HG03045 (cell line): Measurements from ENCODE around the gene FTO.

Experiments used
- ATAC-seq: cut with Tn5 transposase; IDR thresholded peaks from one replicate; pipeline ENCODE4 v1.9.1; 2021; ENCODE audit warnings: mild to moderate bottlenecking, moderate library complexity; ENCODE audit not compliant: unreplicated experiment

Gene FTO

GRCh38 chr16:54140788-54141136, 436.8 kb downstream of the FTO start:
- no peak for ATAC-seq

- ATAC-seq: no peak
Measured at GRCh38 chr16:54142787-54143186, 438.8 kb downstream of the FTO start.

DNA sequence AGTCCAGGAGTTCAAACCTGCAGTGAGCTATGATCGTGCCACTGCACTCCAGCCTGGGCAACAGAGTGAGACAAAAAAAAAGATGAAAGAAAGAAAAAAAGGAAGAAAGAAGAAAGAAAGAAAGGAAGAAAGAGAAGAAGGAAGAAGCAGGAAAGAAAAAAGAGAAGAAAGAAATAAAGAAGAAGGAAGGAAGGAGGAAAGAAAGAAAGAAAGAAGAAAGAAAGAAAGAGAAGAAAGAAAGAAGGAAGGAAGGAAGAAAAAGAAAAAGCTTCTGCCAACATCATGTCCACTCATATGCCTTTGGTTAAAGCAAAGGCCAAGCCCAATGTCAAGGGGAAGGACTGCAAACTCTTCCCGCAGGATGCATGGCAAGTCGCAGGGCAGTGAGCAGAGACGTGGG, 439.5 kb downstream of the FTO start:
- no peak for ATAC-seq

DNA sequence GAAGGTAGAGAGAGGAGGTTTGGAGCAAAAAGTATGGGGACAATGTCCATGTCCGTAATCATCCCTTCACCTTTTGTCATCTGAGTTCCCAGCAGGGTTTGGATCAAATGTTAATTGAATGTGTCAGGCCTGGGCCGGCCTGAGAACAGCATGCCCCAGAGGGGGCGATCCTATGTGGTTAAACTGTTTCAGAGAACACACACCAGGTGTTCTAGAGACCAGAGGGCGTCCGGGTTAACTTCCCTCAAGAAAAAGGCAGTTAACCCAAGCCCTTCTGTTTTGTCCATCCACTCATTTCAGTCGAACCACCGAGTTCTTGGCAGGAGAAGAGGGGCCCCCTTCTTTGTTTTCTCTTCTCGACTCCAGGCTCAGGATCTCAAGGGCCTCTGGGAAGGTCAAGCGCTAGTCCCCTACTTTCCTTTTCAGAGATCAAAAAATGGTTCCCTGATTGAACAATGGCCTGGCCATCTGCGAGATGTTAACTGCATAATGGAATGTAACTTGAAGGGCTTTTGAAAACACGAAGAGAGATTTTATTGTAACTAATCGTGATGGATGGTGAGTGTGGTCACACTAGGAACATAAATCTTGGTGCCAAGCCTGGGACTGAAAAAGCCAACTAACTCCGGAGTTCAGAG, 440.1 kb downstream of the FTO start:
- ATAC-seq: no peak

- ATAC-seq: no peak
Measured at GRCh38 chr16:54144572-54144947, 440.6 kb downstream of the FTO start.

DNA sequence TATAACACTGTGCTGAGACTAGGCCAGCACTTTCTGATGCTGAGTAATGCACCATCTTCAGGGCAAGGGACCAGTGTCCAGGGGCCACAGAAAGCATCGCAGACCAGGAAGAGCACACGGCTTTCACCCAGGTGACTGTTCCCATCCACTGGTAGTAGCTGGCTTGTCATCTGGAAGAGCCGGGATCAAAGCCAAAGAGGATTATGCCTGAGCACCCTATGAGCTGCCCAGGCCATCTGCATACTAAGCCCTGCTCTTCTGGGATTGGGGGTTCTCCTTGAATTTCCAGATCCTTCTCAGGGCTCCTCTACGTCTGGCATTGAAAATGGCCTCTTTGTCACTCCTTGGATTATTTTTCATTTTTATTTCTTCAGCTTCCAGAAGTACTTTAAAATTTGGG, 441.9 kb downstream of the FTO start:
- no peak for ATAC-seq

DNA sequence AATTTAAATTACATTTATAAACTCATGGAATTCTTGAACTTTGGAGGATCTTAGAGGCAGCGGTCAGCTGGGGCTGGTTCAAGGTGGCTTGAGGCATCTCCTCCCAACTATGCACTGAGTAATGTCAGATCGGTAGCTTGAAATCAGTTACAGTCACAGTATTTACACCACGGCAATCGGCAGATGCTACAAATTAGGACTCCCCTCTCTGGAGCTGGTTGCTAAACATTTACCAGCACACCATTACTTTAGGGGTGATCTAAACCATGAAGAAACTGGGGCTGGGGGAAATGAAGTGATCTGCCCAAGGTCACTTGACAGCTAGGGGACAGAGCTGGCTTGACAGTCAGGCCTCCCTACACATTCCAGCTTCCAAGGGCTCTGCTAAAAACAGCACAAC, 445.0 kb downstream of the FTO start:
- ATAC-seq: no peak

- ATAC-seq: no peak
Measured at GRCh38 chr16:54150861-54151260, 446.9 kb downstream of the FTO start.

DNA sequence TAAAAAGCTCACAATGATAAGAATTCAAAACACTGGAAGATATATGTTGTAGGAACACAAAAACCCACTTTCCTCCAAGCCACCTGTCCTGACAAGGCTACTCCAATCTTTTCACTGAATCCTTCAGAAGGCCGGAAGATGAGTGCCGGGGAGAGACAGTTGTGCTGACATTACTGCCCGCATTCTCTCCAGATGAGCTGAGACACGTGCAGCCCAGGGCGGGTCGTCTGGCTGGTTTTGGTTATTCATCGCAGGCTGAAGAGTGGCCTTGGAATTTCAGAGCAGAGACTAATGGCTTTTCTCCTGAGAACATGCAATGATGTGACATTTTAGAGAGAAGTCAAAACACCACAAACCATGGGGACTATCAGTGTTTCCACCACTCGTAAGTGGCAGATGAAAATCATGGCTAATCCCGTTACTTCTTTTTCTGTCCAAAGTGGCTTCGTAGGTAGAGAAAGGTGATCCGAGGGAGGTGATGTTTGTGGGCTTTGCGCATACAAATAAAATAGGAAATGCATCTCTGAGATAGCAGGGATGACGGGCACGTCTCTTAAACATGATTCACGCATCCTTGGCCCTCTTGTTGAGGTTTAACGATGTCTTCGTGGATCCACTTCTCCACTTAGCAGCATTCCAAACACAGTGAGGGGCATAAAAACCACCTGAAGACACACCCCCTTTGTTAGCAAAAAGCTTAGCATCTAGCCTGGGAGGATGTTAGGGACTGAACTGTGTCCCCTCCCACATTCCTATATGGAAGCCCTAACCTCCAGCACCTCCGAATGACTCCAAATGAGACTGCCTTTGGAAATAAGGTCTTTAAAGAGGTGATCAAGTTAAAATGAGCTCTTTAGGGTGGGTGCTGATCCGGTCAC, 448.6 kb downstream of the FTO start:
- no peak for ATAC-seq

GRCh38 chr16:54153240-54153934, 449.4 kb downstream of the FTO start:
- ATAC-seq: no peak

GRCh38 chr16:54156349-54156748, 452.4 kb downstream of the FTO start:
- no peak for ATAC-seq

DNA sequence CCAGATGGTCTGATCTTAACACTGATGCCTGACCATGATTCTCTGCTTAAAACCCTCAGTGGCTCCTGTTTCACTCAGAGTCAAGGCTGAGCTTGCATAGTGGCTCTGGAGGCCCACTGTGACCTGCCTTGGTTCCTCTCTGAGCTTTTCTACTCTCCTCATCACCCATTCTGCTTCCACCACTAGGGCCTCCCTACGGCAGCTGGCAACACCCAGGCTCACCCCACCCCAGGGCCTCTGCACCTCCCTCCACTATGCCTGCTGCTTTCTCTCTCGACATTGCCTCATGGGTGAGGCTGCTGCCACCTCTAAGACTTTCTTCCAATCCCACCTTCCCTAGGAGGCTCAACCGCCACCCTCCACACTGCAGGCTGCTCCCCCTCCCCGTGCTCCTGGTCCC, 455.0 kb downstream of the FTO start:
- no peak for ATAC-seq

DNA sequence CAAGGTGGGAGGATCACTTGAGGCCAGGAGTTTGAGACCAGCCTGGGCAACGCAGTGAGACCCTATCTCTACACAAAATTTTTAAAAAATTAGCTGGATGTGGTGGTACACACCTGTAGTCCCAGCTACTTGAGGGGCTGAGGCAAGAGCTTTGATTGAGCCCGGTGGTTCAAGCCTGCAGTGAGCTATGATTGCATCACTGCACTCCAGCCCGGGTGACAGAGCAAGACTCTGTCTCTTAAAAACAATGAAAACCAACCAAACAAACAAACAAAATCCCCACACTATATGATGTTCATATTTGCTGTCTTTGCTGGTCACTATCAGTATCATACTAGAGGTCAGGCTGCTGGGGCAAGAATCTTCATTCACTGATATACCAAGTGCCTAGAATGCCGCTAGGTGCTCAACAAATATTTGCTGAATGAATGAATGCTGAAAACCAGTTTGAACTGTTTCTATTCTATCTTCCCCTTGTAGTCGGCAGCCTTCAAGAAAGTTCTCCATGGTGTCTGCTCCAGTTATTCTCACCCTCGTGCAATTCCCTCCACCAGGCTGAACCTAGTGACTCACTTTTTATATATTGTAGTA, 455.6 kb downstream of the FTO start:
- no peak for ATAC-seq

DNA sequence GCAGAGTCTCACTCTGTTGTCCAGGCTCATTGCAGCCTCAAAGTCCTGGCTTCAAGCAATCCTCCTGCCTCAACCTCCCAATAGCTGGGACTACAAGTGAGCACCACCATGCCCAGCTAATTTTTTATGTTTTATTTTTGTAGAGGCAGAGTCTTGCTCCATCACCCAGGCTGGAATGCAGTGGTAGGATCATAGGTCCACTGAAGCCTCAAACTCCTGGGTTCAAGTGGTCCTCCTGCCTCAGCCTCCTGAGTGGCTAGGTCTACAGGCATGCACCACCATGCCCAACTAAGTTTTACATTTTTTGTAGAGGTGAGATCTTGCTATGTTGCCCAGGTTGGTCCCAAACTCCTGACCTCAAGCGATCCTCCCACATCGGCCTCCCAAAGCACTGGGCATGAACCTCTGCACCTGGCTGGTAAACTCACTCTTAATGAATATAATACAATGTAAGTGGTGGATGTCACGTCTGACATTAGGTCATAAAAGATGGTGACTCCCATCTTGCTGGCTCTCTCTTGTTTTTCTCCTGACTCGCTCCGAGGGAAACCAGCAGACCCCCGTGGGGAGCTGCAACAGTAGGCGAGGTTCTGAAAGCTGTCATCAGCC, 456.4 kb downstream of the FTO start:
- no peak for ATAC-seq

DNA sequence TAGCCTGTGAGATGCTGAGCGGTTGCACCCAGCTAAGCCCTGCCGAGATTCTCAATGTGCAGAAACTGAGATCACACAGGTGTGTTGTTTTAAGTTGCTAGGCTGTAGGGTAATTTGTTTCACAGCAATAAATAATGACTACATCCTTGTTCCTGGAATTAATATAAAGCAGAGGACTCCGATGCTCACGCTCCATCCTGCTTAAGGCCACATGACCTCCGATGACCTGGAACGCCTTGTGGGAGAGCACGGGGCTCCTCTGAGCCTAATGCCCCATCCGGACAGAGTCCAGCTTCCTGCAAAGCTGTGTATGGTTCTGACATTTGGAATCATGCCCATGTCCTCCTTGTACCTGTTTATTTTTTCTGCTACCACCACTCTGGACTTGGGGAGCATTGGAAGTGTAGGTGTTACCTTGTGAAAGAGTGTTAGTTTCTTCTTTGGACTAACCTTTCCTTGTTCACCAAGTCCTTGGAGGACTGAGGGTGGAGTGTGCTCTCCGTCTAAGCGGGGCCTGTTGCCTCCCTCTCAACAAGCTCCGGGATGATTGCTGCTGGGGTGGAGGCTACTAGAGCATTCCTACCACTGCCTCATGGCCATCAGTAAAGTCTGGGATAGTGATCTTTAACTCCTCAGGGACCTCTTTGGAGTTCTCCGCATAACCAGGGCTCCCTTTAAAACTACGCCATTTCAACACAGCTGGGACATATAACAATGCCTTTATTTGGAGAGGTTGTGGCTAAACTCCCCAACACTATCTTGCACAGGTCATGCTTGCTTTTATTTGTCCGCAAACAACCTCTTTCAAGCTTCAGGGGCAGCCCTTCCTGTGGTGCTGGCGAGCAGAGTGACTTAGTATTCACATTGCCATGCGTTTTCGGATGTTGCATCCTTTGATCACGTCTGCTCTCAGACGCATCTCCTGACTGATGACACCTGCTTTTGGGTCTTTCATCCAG, 457.3 kb downstream of the FTO start:
- ATAC-seq: no peak

- no peak for ATAC-seq
Measured at GRCh38 chr16:54163197-54163843, 459.4 kb downstream of the FTO start.

GRCh38 chr16:54164789-54165173, 460.8 kb downstream of the FTO start:
- no peak for ATAC-seq

DNA sequence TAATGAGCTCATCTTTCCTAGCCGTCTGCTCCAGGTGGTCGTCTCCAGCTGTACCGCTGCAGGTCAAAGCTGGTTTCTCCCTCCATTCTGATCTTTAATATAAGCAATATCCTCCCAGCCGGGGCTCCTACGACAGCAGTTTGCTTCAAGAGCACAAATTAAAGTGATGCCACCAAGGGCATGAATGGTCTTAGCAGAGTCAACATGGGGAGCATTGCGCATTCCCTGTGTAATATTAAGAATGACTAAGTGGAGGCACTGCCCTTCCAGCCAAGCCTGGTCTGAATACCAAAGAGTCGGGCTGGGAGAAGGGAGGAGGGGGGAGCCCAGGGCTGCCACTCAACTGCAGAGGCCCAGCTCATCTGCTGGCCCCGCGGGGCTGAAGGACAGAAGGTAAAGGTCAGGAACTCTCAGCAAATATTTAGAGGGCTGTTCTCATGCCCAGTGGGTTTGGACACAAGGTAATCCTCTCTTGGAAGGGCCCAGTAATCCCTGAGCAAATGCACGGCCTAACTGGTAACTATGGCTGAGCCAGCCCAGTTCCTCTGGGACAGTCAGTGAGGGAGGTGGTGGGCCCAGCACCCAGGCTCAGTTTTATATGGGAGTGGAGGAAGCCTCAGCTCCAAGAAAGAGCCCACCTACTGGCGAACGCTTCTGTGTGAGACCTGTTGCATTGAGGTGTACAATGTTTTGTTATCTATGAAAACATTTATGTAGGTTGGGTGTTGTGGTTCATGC, 461.4 kb downstream of the FTO start:
- ATAC-seq: no peak
